Activated T-helper 2 cell treated with anti-CD3 and anti-CD28 coated beads, Interferon-gamma antibody, Interleukin-2, Interleukin-4, amounts not matched to agents 10 μg/mL and 5 μg/mL and 100 μg/mL, durations not matched to agents 14 hours and 24 hours and 36 hours (primary cell): ENCODE results near the gene SS18. TPM values are rescaled to one million over a fixed set of nuclear protein-coding genes. Genes with fewer than 3 reads are reported as not detected.

Source experiments
- DNase-seq: peaks from one replicate; pipeline ENCODE4 v3.0.0; 2021; ENCODE audit warnings: low spot score
- H3K27ac Mint-ChIP-seq: one replicate; pipeline ENCODE4 v1.8.0; 2021; ENCODE audit warnings: mixed read lengths
- H3K27me3 Mint-ChIP-seq: one replicate; pipeline ENCODE4 v1.8.0; 2021; ENCODE audit warnings: low read depth, mixed read lengths
- H3K36me3 Mint-ChIP-seq: one replicate; pipeline ENCODE4 v1.8.0; 2021; ENCODE audit warnings: low read depth, mixed read lengths
- H3K4me1 Mint-ChIP-seq: one replicate; pipeline ENCODE4 v1.8.0; 2021; ENCODE audit warnings: low read depth, mixed read lengths
- H3K4me3 Mint-ChIP-seq: one replicate; pipeline ENCODE4 v1.8.0; 2021; ENCODE audit warnings: low read depth, mild to moderate bottlenecking, moderate library complexity, mixed read lengths
- H3K9me3 Mint-ChIP-seq: one replicate; pipeline ENCODE4 v1.8.0; 2021; ENCODE audit warnings: mixed read lengths
- intact Hi-C: fragments of 100-400 bp; cut with micrococcal nuclease; formaldehyde crosslinking; loops from one replicate; pipeline ENCODE4 v1.15.1; 2023
- total RNA-seq: library from RNA; stranded (reverse); gene quantifications from 2 replicates; pipeline ENCODE4 v1.2.3, GENCODE V29; 2022

The SS18 gene
- total RNA-seq, 1 donor from 2014 or later: 75.2 TPM

GRCh38 chr18:26096852-26097251 lies 6.4 kb upstream of the SS18 start:
- no peak overlapping the region for H3K4me3 Mint-ChIP-seq
- intact Hi-C loops: loop anchor here (10.0 kb wide), 1 partner anchor 448 kb away; the partner anchor contains the start of gene KCTD1
- no peak for DNase-seq
- no peak overlapping the region for H3K27ac Mint-ChIP-seq
- peaks cover 3% of the 10 kb centered on the region for H3K36me3 Mint-ChIP-seq
- H3K4me1 Mint-ChIP-seq: peaks cover 4% of the 10 kb centered on the region
- peaks cover 4% of the 10 kb centered on the region for H3K9me3 Mint-ChIP-seq
- H3K27me3 Mint-ChIP-seq: peaks cover 15% of the 10 kb centered on the region

GRCh38 chr18:26091047-26091630 lies 726 bp upstream of the SS18 start:
- H3K27me3 Mint-ChIP-seq: peaks cover 2% of the 10 kb centered on the region
- intact Hi-C loops: loop anchor here (2.0 to 10.0 kb wide), 3 partner anchors 101 to 454 kb away; partner anchors contain the start of gene KCTD1
- H3K36me3 Mint-ChIP-seq: peaks cover 22% of the 10 kb centered on the region
- peak overlapping the region; percentile 97 for H3K27ac Mint-ChIP-seq
- peak overlapping the region; percentile 89 for H3K4me3 Mint-ChIP-seq
- no peak for DNase-seq
- peaks cover 26% of the 10 kb centered on the region for H3K4me1 Mint-ChIP-seq
- H3K9me3 Mint-ChIP-seq: no peaks in the 10 kb centered on the region

- Mint-ChIP-seq H3K27me3 (peaks cover 2% of the 10 kb centered on the region), H3K4me3 (peak overlapping the region; percentile 89), H3K9me3 (no peaks in the 10 kb centered on the region), H3K27ac (peak overlapping the region; percentile 97), H3K4me1 (peaks cover 26% of the 10 kb centered on the region), H3K36me3 (peaks cover 36% of the 10 kb centered on the region)
- intact Hi-C loops: loop anchor here (2.0 to 10.0 kb wide), 3 partner anchors 103 to 455 kb away; partner anchors contain the start of gene KCTD1
- no peak for DNase-seq
These were observed 902 bp downstream of the SS18 start for GRCh38 chr18:26089293-26090129.

- peaks cover 33% of the 10 kb centered on the region for H3K4me1 Mint-ChIP-seq
These were observed 1.9 kb downstream of the SS18 start for GRCh38 chr18:26088487-26088886.

GRCh38 chr18:26086959-26087358 lies 3.5 kb downstream of the SS18 start:
- H3K36me3 Mint-ChIP-seq: peaks cover 59% of the 10 kb centered on the region
- H3K4me3 Mint-ChIP-seq: no peak overlapping the region
- no peaks in the 10 kb centered on the region for H3K27me3 Mint-ChIP-seq
- H3K4me1 Mint-ChIP-seq: peaks cover 31% of the 10 kb centered on the region
- DNase-seq: no peak
- no peaks in the 10 kb centered on the region for H3K9me3 Mint-ChIP-seq
- H3K27ac Mint-ChIP-seq: no peak overlapping the region
- intact Hi-C loops: no loop called here

More at GRCh38 chr18:26088487-26088886, 1.9 kb downstream of the SS18 start:
- Mint-ChIP-seq H3K27ac (no peak overlapping the region), H3K4me3 (peak overlapping the region; percentile 89), H3K36me3 (peaks cover 45% of the 10 kb centered on the region), H3K9me3 (no peaks in the 10 kb centered on the region), H3K27me3 (peaks cover 2% of the 10 kb centered on the region)
- intact Hi-C loops: no loop called here
- DNase-seq: no peak

GRCh38 chr18:26085056-26085455 lies 5.4 kb downstream of the SS18 start:
- no peak overlapping the region for H3K27ac Mint-ChIP-seq

GRCh38 chr18:26083099-26083498 lies 7.3 kb downstream of the SS18 start:
- Mint-ChIP-seq H3K4me3 (no peak overlapping the region), H3K36me3 (peaks cover 77% of the 10 kb centered on the region), H3K4me1 (peaks cover 21% of the 10 kb centered on the region), H3K27ac (no peak overlapping the region), H3K9me3 (no peaks in the 10 kb centered on the region), H3K27me3 (no peaks in the 10 kb centered on the region)
- no peak for DNase-seq
- intact Hi-C loops: no loop called here

More at GRCh38 chr18:26085056-26085455, 5.4 kb downstream of the SS18 start:
- Mint-ChIP-seq H3K4me3 (no peak overlapping the region), H3K27me3 (no peaks in the 10 kb centered on the region), H3K9me3 (no peaks in the 10 kb centered on the region), H3K4me1 (peaks cover 29% of the 10 kb centered on the region), H3K36me3 (peaks cover 74% of the 10 kb centered on the region)
- intact Hi-C loops: no loop called here
- no peak for DNase-seq

GRCh38 chr18:26082475-26082874 lies 7.9 kb downstream of the SS18 start:
- intact Hi-C loops: no loop called here
- H3K36me3 Mint-ChIP-seq: peaks cover 81% of the 10 kb centered on the region

GRCh38 chr18:26074246-26074645 lies 16.2 kb downstream of the SS18 start:
- Mint-ChIP-seq H3K9me3 (peaks cover 16% of the 10 kb centered on the region), H3K4me3 (no peak overlapping the region), H3K27me3 (no peaks in the 10 kb centered on the region), H3K36me3 (peaks cover 84% of the 10 kb centered on the region), H3K4me1 (peaks cover 17% of the 10 kb centered on the region), H3K27ac (no peak overlapping the region)
- DNase-seq: no peak
- intact Hi-C loops: no loop called here

More at GRCh38 chr18:26082475-26082874, 7.9 kb downstream of the SS18 start:
- peaks cover 20% of the 10 kb centered on the region for H3K4me1 Mint-ChIP-seq
- no peak for DNase-seq
- no peaks in the 10 kb centered on the region for H3K27me3 Mint-ChIP-seq
- no peaks in the 10 kb centered on the region for H3K9me3 Mint-ChIP-seq
- no peak overlapping the region for H3K27ac Mint-ChIP-seq
- no peak overlapping the region for H3K4me3 Mint-ChIP-seq

GRCh38 chr18:26073758-26074157 lies 16.7 kb downstream of the SS18 start:
- H3K9me3 Mint-ChIP-seq: peaks cover 16% of the 10 kb centered on the region

GRCh38 chr18:26071725-26072124 lies 18.7 kb downstream of the SS18 start:
- DNase-seq: no peak
- Mint-ChIP-seq H3K4me1 (peaks cover 16% of the 10 kb centered on the region), H3K27me3 (no peaks in the 10 kb centered on the region), H3K9me3 (peaks cover 16% of the 10 kb centered on the region), H3K4me3 (no peak overlapping the region), H3K27ac (no peak overlapping the region), H3K36me3 (peaks cover 80% of the 10 kb centered on the region)
- intact Hi-C loops: no loop called here

More at GRCh38 chr18:26073758-26074157, 16.7 kb downstream of the SS18 start:
- H3K36me3 Mint-ChIP-seq: peaks cover 84% of the 10 kb centered on the region
- no peak overlapping the region for H3K27ac Mint-ChIP-seq
- no peak for DNase-seq
- H3K4me1 Mint-ChIP-seq: peaks cover 15% of the 10 kb centered on the region
- H3K27me3 Mint-ChIP-seq: no peaks in the 10 kb centered on the region
- intact Hi-C loops: no loop called here
- no peak overlapping the region for H3K4me3 Mint-ChIP-seq

- Mint-ChIP-seq H3K36me3 (peaks cover 81% of the 10 kb centered on the region), H3K9me3 (peaks cover 16% of the 10 kb centered on the region), H3K27me3 (no peaks in the 10 kb centered on the region), H3K27ac (no peak overlapping the region), H3K4me1 (peaks cover 16% of the 10 kb centered on the region), H3K4me3 (no peak overlapping the region)
- intact Hi-C loops: no loop called here
- DNase-seq: no peak
These were observed 19.4 kb downstream of the SS18 start for GRCh38 chr18:26071020-26071419.

GRCh38 chr18:26059357-26059756 lies 31.1 kb downstream of the SS18 start:
- intact Hi-C loops: no loop called here
- no peaks in the 10 kb centered on the region for H3K27me3 Mint-ChIP-seq
- DNase-seq: no peak
- no peaks in the 10 kb centered on the region for H3K9me3 Mint-ChIP-seq
- H3K36me3 Mint-ChIP-seq: peaks cover 45% of the 10 kb centered on the region
- H3K4me1 Mint-ChIP-seq: peaks cover 17% of the 10 kb centered on the region
- H3K4me3 Mint-ChIP-seq: no peak overlapping the region
- no peak overlapping the region for H3K27ac Mint-ChIP-seq
